DMS 273 treated with DMSO at 0.1 percent for 48 hours (cell line): ENCODE data around the gene DPP3.
A peak's percentile ranks its signal among the peaks of the same experiment; 100 is the strongest.
"Not testable (repeated sequence)": the region's sequence is repeated elsewhere in the genome, so short reads cannot be mapped to it uniquely, and the experiment has no call there.

Experiments
- DNase-seq: peaks from one replicate; lab custom pipeline; 2025; lab: John Stamatoyannopoulos, UW

DPP3 gene

GRCh38 chr11:66532784-66533183 is 52.5 kb downstream of the DPP3 start:
- DNase-seq = no peak

GRCh38 chr11:66539170-66539869 is 59.1 kb downstream of the DPP3 start:
- no peak for DNase-seq

GRCh38 chr11:66539870-66540213 is 59.6 kb downstream of the DPP3 start:
- no peak for DNase-seq

GRCh38 chr11:66540598-66540997 is 60.4 kb downstream of the DPP3 start:
- DNase-seq = not testable (repeated sequence)

GRCh38 chr11:66541892-66542291 is 61.7 kb downstream of the DPP3 start:
- DNase-seq = no peak

GRCh38 chr11:66542362-66542761 is 62.1 kb downstream of the DPP3 start:
- DNase-seq = no peak

- no peak for DNase-seq
Observed at GRCh38 chr11:66543263-66544107, 63.3 kb downstream of the DPP3 start.

- DNase-seq = not testable (repeated sequence)
Observed at GRCh38 chr11:66544952-66545351, 64.7 kb downstream of the DPP3 start.

GRCh38 chr11:66545701-66546367 is 65.6 kb downstream of the DPP3 start, which contains the start of gene ZDHHC24:
Gene ZDHHC24 (minus strand): TSS chr11:66546048. CDS start chr11:66546003, 45 bp downstream.
- peak; percentile 85 for DNase-seq

- no peak for DNase-seq
Observed at GRCh38 chr11:66546368-66546965, 66.2 kb downstream of the DPP3 start, which contains the start of gene ACTN3. Gene ACTN3 (plus strand): TSS chr11:66546903. CDS start chr11:66546938, 35 bp downstream.

- no peak for DNase-seq
Observed at GRCh38 chr11:66546966-66547661, 66.9 kb downstream of the DPP3 start.

- DNase-seq = no peak
Observed at GRCh38 chr11:66547662-66548009, 67.4 kb downstream of the DPP3 start.

- no peak for DNase-seq
Observed at GRCh38 chr11:66548041-66548440, 67.8 kb downstream of the DPP3 start.

- DNase-seq = no peak
Observed at GRCh38 chr11:66548774-66549630, 68.8 kb downstream of the DPP3 start.

- no peak for DNase-seq
Observed at GRCh38 chr11:66549696-66550095, 69.5 kb downstream of the DPP3 start.

GRCh38 chr11:66550887-66551286 is 70.7 kb downstream of the DPP3 start:
- no peak for DNase-seq

GRCh38 chr11:66554602-66555001 is 74.4 kb downstream of the DPP3 start:
- DNase-seq = no peak

- no peak for DNase-seq
Observed at GRCh38 chr11:66555416-66555815, 75.2 kb downstream of the DPP3 start.

GRCh38 chr11:66556086-66556485 is 75.9 kb downstream of the DPP3 start:
- DNase-seq = no peak

GRCh38 chr11:66557733-66558326 is 77.6 kb downstream of the DPP3 start:
- no peak for DNase-seq
